B cell (primary cell): ENCODE results near the gene USP7. TPM values are rescaled to one million over a fixed set of nuclear protein-coding genes. Genes with fewer than 3 reads are reported as not detected.

ENCODE experiments used
- ATAC-seq: fragments of 200-7000 bp; cut with Tn5 transposase; one replicate; pipeline ENCODE4 v1.10.0; 2021; ENCODE audit warnings: low read depth, mild to moderate bottlenecking, moderate number of reproducible peaks, moderate library complexity
- CTCF ChIA-PET: fragments of 350-600 bp; sonication (Branson Sonifier 250); formaldehyde crosslinking; loops from one replicate; lab custom pipeline; 2021; ENCODE audit warnings: antibody characterized with exemption, inconsistent platforms; lab: Charles Lee
- POLR2A ChIA-PET: fragments of 350-600 bp; sonication (Branson Sonifier 250); formaldehyde crosslinking; loops from one replicate; lab custom pipeline; 2021; ENCODE audit warnings: antibody characterized with exemption; lab: Charles Lee
- DNase-seq: peaks from one replicate; pipeline ENCODE4 v3.0.0; 2013
- H2AFZ ChIP-seq: 2 replicates; pipeline ENCODE4 v1.6.1; 2012; ENCODE audit warnings: mild to moderate bottlenecking, low read depth, low read length; ENCODE audit not compliant: insufficient read depth, poor library complexity, severe bottlenecking
- H3K27ac ChIP-seq, 2 donors: 1 replicate in 1 of 2; 2 replicates in 1 of 2; pipeline ENCODE4 v1.5.1; 2012 to 2013; ENCODE audit warnings: low read length in 2 of 2, mild to moderate bottlenecking in 2 of 2, moderate library complexity in 1 of 2
- H3K27me3 ChIP-seq, 4 experiments: fragments of 200-600 bp in 1 of 4; sonication (generic) in 1 of 4; replicated peaks in 1 of 4; 1 replicate in 2 of 4; 2 replicates in 2 of 4; pipeline versions ENCODE4 v1.6.1 to v1.7.0; 2013 to 2016; ENCODE audit warnings: low read length in 3 of 4, mild to moderate bottlenecking in 2 of 4, mixed read lengths in 1 of 4, moderate library complexity in 1 of 4; ENCODE audit not compliant: insufficient read depth in 4 of 4, control insufficient read depth in 3 of 4; ENCODE audit errors: control extremely low read depth in 1 of 4
- H3K36me3 ChIP-seq, 2 experiments: replicated peaks in 1 of 2; 1 replicate in 1 of 2; 2 replicates in 1 of 2; pipeline versions ENCODE4 v1.6.1 to v1.7.1; 2013; ENCODE audit warnings: low read length in 1 of 2; ENCODE audit not compliant: insufficient read depth in 2 of 2, control insufficient read depth in 1 of 2; ENCODE audit errors: control extremely low read depth in 1 of 2, extremely low read depth in 1 of 2
- H3K4me1 ChIP-seq, 2 donors: fragments of 200-600 bp in 1 of 2; sonication (generic) in 1 of 2; 1 replicate in 1 of 2; 2 replicates in 1 of 2; pipeline versions ENCODE4 v1.5.1 to v1.6.1; 2013 to 2017; ENCODE audit warnings: low read length in 2 of 2; ENCODE audit not compliant: control insufficient read depth in 2 of 2, insufficient read depth in 2 of 2
- H3K4me2 ChIP-seq: replicated peaks from 2 replicates; pipeline ENCODE3; 2012; ENCODE audit warnings: mild to moderate bottlenecking, low read depth, low read length; ENCODE audit not compliant: poor library complexity, severe bottlenecking
- H3K4me3 ChIP-seq, 5 experiments: fragments of 200-600 bp in 1 of 5; sonication (generic) in 1 of 5; 1 replicate in 3 of 5; 2 replicates in 2 of 5; pipeline versions ENCODE4 v1.5.1 to v1.7.0; 2011 to 2016; ENCODE audit warnings: low read length in 4 of 5, mild to moderate bottlenecking in 4 of 5, low read depth in 2 of 5, control low read depth in 1 of 5, moderate library complexity in 1 of 5; ENCODE audit not compliant: insufficient read depth in 1 of 5; ENCODE audit errors: control extremely low read depth in 1 of 5, extremely low read depth in 1 of 5
- H3K79me2 ChIP-seq: fragments of 200-600 bp; sonication (generic); one replicate; pipeline ENCODE4 v1.6.0; 2016; ENCODE audit warnings: low read length; ENCODE audit not compliant: control insufficient read depth, insufficient read depth
- H3K9ac ChIP-seq: fragments of 200-600 bp; sonication (generic); 2 replicates; pipeline ENCODE4 v1.6.1; 2017; ENCODE audit warnings: mild to moderate bottlenecking, low read length, moderate library complexity
- H3K9me3 ChIP-seq, 3 donors: one replicate each; pipeline versions ENCODE4 v1.6.1 to v1.7.1; 2013; ENCODE audit warnings: low read length in 2 of 3; ENCODE audit not compliant: control insufficient read depth in 2 of 3, insufficient read depth in 1 of 3; ENCODE audit errors: control extremely low read depth in 1 of 3
- H4K20me1 ChIP-seq: 2 replicates; pipeline ENCODE4 v1.6.0; 2012; ENCODE audit warnings: mild to moderate bottlenecking, low read length; ENCODE audit not compliant: insufficient read depth, control insufficient read depth, poor library complexity, severe bottlenecking
- H3K27ac Mint-ChIP-seq: one replicate; pipeline ENCODE4 v1.8.0; 2021; ENCODE audit warnings: mixed read lengths
- H3K27me3 Mint-ChIP-seq: one replicate; pipeline ENCODE4 v1.8.0; 2021; ENCODE audit warnings: mixed read lengths
- H3K4me1 Mint-ChIP-seq: one replicate; pipeline ENCODE4 v1.8.0; 2021; ENCODE audit warnings: mixed read lengths
- H3K4me3 Mint-ChIP-seq: one replicate; pipeline ENCODE4 v1.8.0; 2021; ENCODE audit warnings: mixed read lengths
- H3K9me3 Mint-ChIP-seq: one replicate; pipeline ENCODE4 v1.8.0; 2022; ENCODE audit warnings: mixed read lengths; ENCODE audit not compliant: insufficient read depth
- EZH2 ChIP-seq: IDR thresholded peaks from 2 replicates; pipeline ENCODE4 v1.6.1; 2012; ENCODE audit warnings: borderline replicate concordance, low read depth, mild to moderate bottlenecking, moderate library complexity, low read length; ENCODE audit not compliant: insufficient read depth, poor library complexity, severe bottlenecking
- WGBS: methylation state at CpG from one replicate; pipeline ENCODE4 v1.1.5; 2013; ENCODE audit warnings: missing lambda C conversion rate; ENCODE audit not compliant: insufficient coverage; 5-methylcytosine and 5-hydroxymethylcytosine counted together
- intact Hi-C: fragments of 100-400 bp; cut with micrococcal nuclease; formaldehyde crosslinking; loops from one replicate; pipeline ENCODE4 v1.10.0; 2022
- polyA plus RNA-seq: library from polyadenylated mRNA; depleted of rRNA; stranded (reverse); fragments of >200 nt; gene quantifications from 2 replicates; pipeline ENCODE4 v1.2.3, GENCODE V29; 2012
- total RNA-seq, 2 donors: library from RNA; stranded (reverse); fragments of 120-200 nt in 1 of 2; gene quantifications; 1 replicate in 1 of 2; 2 replicates in 1 of 2; pipeline versions ENCODE4 v1.2.3 to v1.2.4, GENCODE V29; 2013 to 2022
- TF ChIP-seq, protein P1 (sequence below): fragments of 200-600 bp; IDR thresholded peaks from one replicate; pipeline ENCODE4 v1.8.0; 2022; ENCODE audit warnings: antibody characterized with exemption, mild to moderate bottlenecking

USP7 gene
- total and polyA plus RNA-seq, 2 donors (not counting 1 experiment from before 2014, with no cell fraction given) = 27.4 to 223 TPM

DNA sequence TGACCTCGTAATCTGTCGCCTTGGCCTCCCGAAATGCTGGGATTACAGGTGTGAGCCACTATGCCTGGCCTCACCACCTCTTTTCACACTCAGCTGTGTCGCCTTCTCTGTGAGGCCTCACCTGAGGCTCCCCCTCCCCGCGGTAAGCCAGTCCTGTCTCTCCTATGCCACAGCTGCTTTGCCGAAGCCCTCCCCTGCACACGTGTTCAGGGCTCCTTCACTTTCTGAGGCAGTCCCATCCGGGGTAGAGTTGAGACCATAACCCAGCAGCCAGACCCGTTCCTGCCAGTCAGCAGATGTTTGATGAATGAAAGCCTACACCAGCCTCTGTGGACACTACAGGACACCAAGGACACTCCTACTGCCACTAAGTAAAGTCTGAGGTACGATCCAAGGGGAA lies 10.6 kb downstream of the USP7 start:
- H2AFZ ChIP-seq = no peak overlapping the region
- H3K36me3 ChIP-seq = no peaks in the 10 kb centered on the region
- 88% methylated on average over 10 of the region's 11 CpGs for WGBS
- H3K27me3 ChIP-seq = no peaks in the 10 kb centered on the region
- intact Hi-C loops = no loop called here
- Mint-ChIP-seq H3K9me3 (no peaks in the 10 kb centered on the region), H3K4me1 (peaks cover 79% of the 10 kb centered on the region), H3K27me3 (no peaks in the 10 kb centered on the region), H3K27ac (no peak overlapping the region), H3K4me3 (no peak overlapping the region)
- H3K4me3 ChIP-seq = no peak overlapping the region
- peaks cover 96% of the 10 kb centered on the region for H3K79me2 ChIP-seq
- TF ChIP-seq EZH2 = no peak
- TF ChIP-seq, protein P1, sequence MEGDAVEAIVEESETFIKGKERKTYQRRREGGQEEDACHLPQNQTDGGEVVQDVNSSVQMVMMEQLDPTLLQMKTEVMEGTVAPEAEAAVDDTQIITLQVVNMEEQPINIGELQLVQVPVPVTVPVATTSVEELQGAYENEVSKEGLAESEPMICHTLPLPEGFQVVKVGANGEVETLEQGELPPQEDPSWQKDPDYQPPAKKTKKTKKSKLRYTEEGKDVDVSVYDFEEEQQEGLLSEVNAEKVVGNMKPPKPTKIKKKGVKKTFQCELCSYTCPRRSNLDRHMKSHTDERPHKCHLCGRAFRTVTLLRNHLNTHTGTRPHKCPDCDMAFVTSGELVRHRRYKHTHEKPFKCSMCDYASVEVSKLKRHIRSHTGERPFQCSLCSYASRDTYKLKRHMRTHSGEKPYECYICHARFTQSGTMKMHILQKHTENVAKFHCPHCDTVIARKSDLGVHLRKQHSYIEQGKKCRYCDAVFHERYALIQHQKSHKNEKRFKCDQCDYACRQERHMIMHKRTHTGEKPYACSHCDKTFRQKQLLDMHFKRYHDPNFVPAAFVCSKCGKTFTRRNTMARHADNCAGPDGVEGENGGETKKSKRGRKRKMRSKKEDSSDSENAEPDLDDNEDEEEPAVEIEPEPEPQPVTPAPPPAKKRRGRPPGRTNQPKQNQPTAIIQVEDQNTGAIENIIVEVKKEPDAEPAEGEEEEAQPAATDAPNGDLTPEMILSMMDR = no peak
- H3K27ac ChIP-seq = no peak overlapping the region
- no peak overlapping the region for H3K4me2 ChIP-seq
- H3K9me3 ChIP-seq = peaks cover 0 to 3% (median 0%) of the 10 kb centered on the region in 3 donors
- H3K9ac ChIP-seq = no peak overlapping the region
- H4K20me1 ChIP-seq = peaks cover 97% of the 10 kb centered on the region
- CTCF ChIA-PET = no interaction called here
- POLR2A ChIA-PET = no interaction called here
- H3K4me1 ChIP-seq = peaks cover 82 to 91% of the 10 kb centered on the region in 2 donors
- DNase-seq (no peak), ATAC-seq (no peak)

- Histone ChIP-seq H3K4me2 (peak overlapping the region; percentile 53), H3K36me3 (no peaks in the 10 kb centered on the region), H3K4me3 (no peak overlapping the region), H3K27me3 (no peaks in the 10 kb centered on the region), H3K27ac (no peak overlapping the region), H4K20me1 (peaks cover 97% of the 10 kb centered on the region), H3K9ac (no peak overlapping the region), H2AFZ (no peak overlapping the region), H3K79me2 (peaks cover 96% of the 10 kb centered on the region), H3K9me3 (peaks cover 0 to 5% (median 0%) of the 10 kb centered on the region in 3 donors), H3K4me1 (peaks cover 82 to 92% of the 10 kb centered on the region in 2 donors)
- Mint-ChIP-seq H3K4me1 (peaks cover 80% of the 10 kb centered on the region), H3K27me3 (no peaks in the 10 kb centered on the region), H3K27ac (no peak overlapping the region), H3K4me3 (peak overlapping the region; percentile 23), H3K9me3 (no peaks in the 10 kb centered on the region)
- 91% methylated on average over 6 of the region's 7 CpGs for WGBS
- TF ChIP-seq, protein P1 = no peak
- TF ChIP-seq EZH2 = no peak
- DNase-seq = no peak
- intact Hi-C loops = no loop called here
- ChIA-PET POLR2A (no interaction called here), CTCF (interaction anchor here (0.9 to 1.8 kb wide), 2 partner anchors 23 to 182 kb away, joined by 3 to 5 read pairs; no protein-coding TSS in a partner anchor)
- ATAC-seq = no peak
Measured at GRCh38 chr16:8952281-8952751, 11.4 kb downstream of the USP7 start.
